ENCODE results near the gene KCTD4. TPM values are rescaled to one million over a fixed set of nuclear protein-coding genes. Genes with fewer than 3 reads are reported as not detected.

KCTD4 gene
- total and polyA plus RNA-seq, 10 of the 15 experiments (the other 5 are each of a cell fraction or from before 2014, with no cell fraction given) = 0.09 TPM; not detected in 9

DNA sequence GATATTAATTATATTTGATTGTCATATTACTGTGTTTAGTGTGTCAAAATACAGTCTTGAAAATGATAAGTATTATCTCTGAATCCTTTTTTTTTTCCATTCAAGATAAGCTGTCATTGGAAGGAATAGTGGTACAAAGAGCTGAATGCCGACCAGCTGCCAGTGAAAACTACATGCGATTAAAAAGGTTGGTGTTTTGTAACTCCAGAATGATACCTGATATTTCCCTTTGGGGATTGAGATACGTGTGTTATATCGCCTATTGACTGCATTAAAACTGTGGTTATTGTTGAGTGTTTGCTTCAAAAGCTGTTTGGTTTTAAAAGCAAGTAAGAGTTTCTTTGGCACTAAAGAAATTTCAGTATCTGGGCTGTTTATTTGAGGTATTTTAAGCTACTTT, 6.5 kb upstream of the KCTD4 start:
- Histone ChIP-seq H3K36me3 (ENCODE audit: control insufficient read depth in 2 of 2, insufficient read depth in 2 of 2, low read length in 1 of 2) (peaks cover 2 to 6% of the 10 kb centered on the region in 2 experiments; a peak in 3 of 4 replicates), H4K20me1 (ENCODE audit: control insufficient read depth, insufficient read depth) (no peaks in the 10 kb centered on the region), H3K79me2 (ENCODE audit: control insufficient read depth, insufficient read depth, low read length) (no peaks in the 10 kb centered on the region; the same call in 1 of the 2 replicates), H3K4me3 (no peak overlapping the region), H3K9me3 (replicated peaks; ENCODE audit: control insufficient read depth, insufficient read depth, low read length) (no peaks in the 10 kb centered on the region; the same call in 2 of the 3 replicates), H3K4me2 (ENCODE audit: control insufficient read depth, insufficient read depth) (no peak overlapping the region), H2AFZ (ENCODE audit: control insufficient read depth, low read depth, low read length) (no peak overlapping the region), H3K27me3 (replicated peaks in 1 of 2; ENCODE audit: control insufficient read depth in 2 of 2, insufficient read depth in 2 of 2, low read length in 1 of 2) (no peaks in the 10 kb centered on the region), H3K9ac (ENCODE audit: control insufficient read depth, insufficient read depth, low read length) (no peak overlapping the region), H3K4me1 (ENCODE audit: control insufficient read depth, insufficient read depth, low read length) (peaks cover 3% of the 10 kb centered on the region; the same call in 1 of the 2 replicates), H3K27ac (ENCODE audit: control insufficient read depth, insufficient read depth) (no peak overlapping the region; the same call in 1 of the 2 replicates)
- CTCF ChIA-PET = interaction anchor here (0.5 to 1.7 kb wide), 4 partner anchors 9 to 76 kb away, joined by 3 to 7 read pairs (median 4); no protein-coding TSS in a partner anchor
- BruUV-seq (replicated peaks) = no TSS peak
- SMC1A ChIA-PET (ENCODE audit: uncharacterized antibody, unreplicated experiment) = interaction anchor here (0.5 to 4.1 kb wide), 11 partner anchors 9 to 581 kb away, joined by 3 to 22 read pairs (median 3); no protein-coding TSS in a partner anchor
- 100% methylated on average over 4 of the region's 4 CpGs for WGBS (ENCODE audit: insufficient coverage, insufficient replicate concordance, low lambda C conversion rate, missing lambda C conversion rate)
- intact Hi-C loops (cut with micrococcal nuclease; ENCODE audit: unreplicated experiment) = no loop called here
- FAIRE-seq = no peak
- POLR2A ChIA-PET = interaction anchor here (0.7 kb wide), 1 partner anchor 8 kb away, joined by 3 read pairs; no protein-coding TSS in a partner anchor
- TF ChIP-seq BHLHE40 (IDR thresholded peaks at IDR 0.05; ENCODE audit: borderline replicate concordance in 1 of 2, low read depth in 2 of 2, low read length in 1 of 2) (no peak), CREM (IDR thresholded peaks at IDR 0.05; ENCODE audit: low read depth) (no peak), ZNF217 (IDR thresholded peaks at IDR 0.05) (no peak), RFX5 (IDR thresholded peaks at IDR 0.05; ENCODE audit: low read depth, low read length) (no peak), HCFC1 (IDR thresholded peaks at IDR 0.05; ENCODE audit: low read length) (no peak), SIN3A (IDR thresholded peaks at IDR 0.05; ENCODE audit: low read depth, low read length) (no peak), NRF1 (conservative IDR thresholded peaks at IDR 0.05; ENCODE audit: low read depth, low read length) (no peak), EGR1 (IDR thresholded peaks at IDR 0.05; ENCODE audit: borderline replicate concordance in 1 of 2, low read depth in 2 of 2, low read length in 2 of 2) (no peak), SUZ12 (IDR thresholded peaks at IDR 0.05; ENCODE audit: unreplicated experiment) (no peak), ZBED1 (IDR thresholded peaks at IDR 0.05; ENCODE audit: borderline replicate concordance) (no peak), ATF7 (IDR thresholded peaks at IDR 0.05; ENCODE audit: low read depth) (no peak)
- TF ChIP-seq, protein P1, sequence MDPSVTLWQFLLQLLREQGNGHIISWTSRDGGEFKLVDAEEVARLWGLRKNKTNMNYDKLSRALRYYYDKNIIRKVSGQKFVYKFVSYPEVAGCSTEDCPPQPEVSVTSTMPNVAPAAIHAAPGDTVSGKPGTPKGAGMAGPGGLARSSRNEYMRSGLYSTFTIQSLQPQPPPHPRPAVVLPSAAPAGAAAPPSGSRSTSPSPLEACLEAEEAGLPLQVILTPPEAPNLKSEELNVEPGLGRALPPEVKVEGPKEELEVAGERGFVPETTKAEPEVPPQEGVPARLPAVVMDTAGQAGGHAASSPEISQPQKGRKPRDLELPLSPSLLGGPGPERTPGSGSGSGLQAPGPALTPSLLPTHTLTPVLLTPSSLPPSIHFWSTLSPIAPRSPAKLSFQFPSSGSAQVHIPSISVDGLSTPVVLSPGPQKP (IDR thresholded peaks at IDR 0.05; ENCODE audit: low read depth, low read length) = no peak
- in situ Hi-C loops (cut with MboI) = no loop called here
- RAD21 ChIA-PET (ENCODE audit: unreplicated experiment) = interaction anchor here (0.7 to 1.6 kb wide), 5 partner anchors 10 to 114 kb away, joined by 3 to 4 read pairs (median 3); no protein-coding TSS in a partner anchor
- no peak for DNase-seq (ENCODE audit: low read depth, low spot score)
- ATAC-seq = no peak

Measured in GM12878 (cell line).